Ecto neural progenitor cell (in vitro differentiated cells): ENCODE results near the gene ANKRD22.

Experiments used
- DNase-seq: peaks from one replicate; pipeline ENCODE4 v3.0.0-alpha.2; 2018; ENCODE audit warnings: low spot score

The ANKRD22 gene

DNA sequence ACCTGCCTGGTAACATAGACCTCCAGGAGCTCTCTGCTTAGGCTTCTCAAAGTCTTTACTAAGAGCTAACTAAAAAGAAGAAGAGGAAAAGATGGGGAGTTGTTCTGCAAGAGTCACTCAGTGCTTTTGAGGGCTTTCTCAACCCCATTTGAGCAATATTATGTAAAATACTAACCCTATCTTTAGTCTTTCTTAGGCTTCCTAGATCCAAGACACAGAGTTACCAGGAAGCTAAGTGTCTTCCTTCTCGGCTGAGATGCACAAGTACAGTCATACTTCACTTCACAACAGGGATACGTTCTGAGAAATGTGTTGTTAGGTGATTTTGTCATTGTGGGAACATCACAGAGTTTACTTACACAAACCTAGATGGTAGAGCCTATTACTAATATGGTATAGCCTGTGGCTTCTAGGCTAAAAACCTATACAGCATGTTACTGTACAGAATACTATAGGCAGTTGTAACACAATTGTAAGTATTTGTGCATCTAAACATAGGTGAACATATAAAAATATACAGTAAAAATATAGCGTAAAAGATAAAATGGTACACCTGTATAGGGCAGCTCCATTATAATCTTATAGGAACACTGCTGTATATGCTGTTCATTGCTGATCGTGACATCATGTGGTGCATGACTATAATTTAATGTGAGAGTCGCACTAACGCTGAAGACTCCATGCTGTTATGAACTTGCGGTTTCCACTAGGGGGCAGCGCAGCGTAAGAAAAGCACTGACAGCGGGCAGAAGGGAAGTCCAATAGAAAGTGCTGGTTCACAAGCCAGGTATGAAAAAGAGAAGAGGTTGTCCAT is 16.3 kb downstream of the ANKRD22 start:
- DNase-seq: peak; percentile 66

DNA sequence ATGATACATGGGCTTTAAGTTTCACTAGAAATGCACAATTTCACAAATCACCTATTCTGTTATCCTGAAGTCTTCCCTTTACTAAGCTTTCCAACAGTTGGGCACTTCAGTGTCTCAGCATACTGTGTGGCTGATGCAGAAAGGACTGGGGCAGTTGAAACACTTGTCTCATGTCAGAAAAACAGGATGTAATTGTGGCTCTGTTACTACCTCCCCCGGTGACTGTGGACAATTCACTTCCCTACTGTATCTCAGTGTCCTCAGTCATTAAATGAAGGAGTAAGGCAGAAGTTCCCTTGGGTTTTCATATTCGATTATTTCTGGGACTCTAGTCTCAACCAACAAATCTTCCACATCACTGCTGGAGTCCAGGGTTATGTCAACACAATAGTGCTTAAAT is 17.9 kb downstream of the ANKRD22 start:
- no peak for DNase-seq

DNA sequence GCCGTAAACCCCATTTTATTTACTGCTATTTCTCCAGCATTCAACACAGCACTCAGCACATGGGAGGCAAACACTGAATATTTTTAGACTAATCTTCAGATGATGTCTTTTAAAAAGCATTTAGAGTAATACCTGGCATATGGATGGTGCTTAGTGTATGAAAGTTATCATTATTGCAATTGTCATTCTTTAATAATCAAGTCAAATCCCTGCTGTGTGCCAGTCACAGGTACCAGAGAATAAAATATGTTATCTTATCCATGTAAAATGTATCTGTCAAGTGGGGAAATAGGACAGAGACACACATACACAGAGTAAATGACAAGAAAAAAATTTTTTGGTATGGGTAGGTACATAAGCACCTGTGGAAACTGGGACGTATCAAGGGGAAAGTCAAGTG is 18.5 kb downstream of the ANKRD22 start:
- DNase-seq: no peak

DNA sequence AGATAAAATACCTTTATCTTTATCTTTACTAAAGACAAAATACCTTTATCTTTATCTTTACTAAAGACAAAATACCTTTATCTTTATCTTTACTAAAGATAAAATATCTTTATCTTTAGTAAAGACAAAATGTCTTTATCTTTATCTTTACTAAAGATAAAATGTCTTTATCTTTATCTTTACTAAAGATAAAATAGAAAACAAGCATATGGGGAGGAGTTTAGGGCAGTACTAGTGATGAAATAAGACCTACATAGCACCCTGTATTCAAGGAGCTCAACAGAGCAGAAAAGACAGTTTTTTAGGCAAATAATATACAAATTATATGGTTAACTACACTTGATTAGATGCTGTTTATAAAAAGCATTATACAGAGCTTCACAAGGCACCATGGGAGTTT is 19.3 kb downstream of the ANKRD22 start:
- DNase-seq: no peak

DNA sequence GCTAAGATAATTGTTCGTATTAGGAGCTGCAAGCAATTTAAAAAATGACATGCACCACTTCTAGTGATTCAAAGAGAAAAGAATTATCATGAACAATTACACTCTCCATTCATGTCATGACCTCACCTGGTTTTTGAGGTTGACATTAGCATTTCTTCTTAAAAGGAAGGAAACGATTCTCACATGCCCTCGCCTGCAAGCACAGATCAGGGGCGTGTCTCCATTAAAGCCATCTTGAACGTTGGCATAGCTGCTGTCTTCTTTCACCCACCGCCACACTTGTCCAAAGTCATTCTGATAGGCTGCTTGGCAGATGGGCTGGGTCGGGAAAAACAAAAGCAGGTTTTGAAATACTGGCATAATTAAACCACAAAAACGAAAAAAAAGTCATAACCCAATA is 19.9 kb downstream of the ANKRD22 start:
- DNase-seq: no peak

DNA sequence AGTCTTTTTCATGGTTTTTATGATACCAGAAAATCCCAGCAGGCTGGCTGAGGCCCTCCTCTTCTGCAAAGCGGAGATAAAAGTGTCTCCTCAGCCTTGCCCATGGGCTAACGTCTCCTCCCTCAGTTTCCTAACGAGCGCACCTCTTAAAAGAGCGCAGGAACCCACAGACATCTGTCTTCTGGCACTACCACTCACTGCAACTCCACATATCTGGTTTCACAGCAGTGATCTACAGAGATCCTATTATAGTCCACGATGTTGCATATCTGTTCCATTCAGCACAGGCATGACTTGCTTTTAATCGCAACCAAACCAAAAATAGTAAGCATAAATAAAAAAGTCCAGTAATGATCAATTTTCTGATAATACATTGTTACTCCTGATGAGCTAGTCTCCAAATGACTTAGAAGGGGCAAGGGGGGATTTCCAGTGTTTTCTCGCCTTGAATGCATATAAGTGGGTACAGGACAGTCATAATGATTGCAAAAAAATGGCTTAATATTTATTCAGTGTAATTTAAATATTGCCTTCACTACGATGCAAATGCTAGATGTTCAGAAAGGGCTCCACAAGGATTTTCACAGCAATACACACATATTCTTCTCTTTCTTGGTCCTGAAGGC is 20.9 kb downstream of the ANKRD22 start:
- DNase-seq: no peak

DNA sequence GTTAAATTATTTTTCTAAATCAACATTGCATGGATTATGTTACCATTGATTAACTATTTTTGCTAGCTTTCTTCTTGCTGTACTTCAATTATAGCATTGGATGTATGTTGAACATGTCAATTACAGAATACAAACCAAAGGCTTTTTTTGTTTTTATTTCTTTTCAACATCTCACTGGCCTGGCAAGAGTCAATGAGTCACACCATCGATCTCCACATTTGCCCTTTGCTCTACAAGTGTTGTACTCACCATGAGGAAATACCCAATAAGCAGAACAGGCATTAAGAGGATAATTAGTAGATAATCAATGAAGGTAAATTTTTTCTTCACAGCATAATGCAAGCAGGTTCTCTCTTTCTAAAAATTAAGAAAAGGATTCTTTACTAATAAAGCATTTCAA is 23.3 kb downstream of the ANKRD22 start:
- no peak for DNase-seq

DNA sequence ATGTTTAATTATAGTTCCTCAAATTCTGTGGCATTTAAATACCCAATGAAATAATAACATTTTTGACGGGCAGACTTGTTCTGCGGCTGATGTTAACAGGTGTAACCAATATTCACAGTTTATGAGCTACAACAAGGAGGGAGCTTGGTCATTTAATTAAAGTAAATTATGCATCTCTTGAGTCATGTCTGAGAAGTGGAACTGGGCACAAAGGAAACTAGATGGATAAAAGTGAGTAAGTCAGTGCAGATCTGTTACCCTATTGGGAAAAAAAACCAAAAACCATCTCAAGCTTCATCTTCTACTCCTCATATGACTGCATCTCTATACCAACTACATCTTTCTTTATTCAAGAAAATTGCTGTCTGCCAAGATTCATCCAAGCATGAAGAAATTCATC is 24.0 kb downstream of the ANKRD22 start:
- DNase-seq: no peak

DNA sequence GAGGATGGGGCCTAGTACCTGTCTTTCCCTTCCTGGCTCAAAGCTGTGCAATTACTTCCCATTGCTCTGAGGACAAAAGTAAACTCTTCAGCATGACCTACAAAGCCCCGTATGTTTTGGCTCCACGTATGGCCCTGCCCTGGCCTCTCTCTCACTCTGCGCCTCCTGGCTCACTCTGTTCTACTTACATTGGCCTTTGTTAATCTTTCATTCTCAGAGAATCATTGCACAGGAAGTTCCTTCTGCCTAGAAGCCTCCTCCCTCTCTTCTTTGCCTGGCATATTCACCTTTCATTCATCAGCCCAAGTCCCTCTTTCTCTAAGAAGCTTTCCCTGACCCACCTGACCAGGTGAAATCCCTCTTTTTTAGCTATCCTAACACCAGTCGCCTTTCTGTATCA is 25.3 kb downstream of the ANKRD22 start:
- DNase-seq: no peak

DNA sequence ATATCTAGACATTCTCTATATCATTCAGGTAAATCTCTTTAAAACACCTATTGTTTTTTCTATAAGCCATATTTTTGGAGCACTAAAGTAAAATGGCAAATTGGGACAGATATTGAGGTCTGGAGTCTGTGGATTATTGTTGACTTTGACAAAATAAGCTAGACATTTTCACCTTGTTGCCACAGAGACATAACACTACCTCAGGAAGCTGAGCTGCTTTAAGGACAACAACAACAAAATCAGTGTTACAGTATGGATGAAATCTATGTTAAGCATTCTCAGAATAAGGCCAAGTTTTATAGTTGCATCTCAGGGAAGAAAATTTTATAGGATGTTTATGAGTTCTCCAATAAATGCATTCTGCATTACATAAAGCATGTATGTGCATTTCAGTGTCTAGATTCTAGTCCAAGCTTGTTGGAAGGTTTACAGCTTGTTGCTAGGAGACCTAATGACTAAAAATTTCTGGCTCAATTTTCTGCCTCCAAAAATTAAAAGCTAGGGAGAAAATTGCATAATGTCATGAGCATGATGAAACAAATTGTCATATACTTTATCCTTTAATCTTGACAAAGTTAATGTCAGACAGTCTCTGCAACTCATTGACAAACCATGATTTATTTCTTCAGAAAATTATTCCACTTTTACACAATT is 30.8 kb downstream of the ANKRD22 start:
- no peak for DNase-seq

DNA sequence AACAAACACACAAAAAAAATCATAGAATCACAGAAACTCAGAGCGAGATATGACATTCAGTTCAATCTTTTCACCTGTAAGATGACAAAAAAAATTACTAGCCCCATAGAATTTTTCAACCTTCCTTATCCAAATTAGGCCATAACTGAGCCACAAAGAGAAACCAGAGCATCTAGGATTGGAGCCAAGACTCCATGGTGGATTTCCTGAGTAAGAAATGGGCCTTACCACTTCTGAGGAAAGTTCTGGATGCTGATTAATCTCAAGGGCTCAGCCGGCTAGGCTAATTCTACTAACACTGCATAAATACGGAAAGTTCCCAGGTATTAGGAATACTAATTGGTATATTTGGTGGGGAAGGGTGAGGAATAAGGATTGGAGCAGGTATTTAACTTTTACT is 32.4 kb downstream of the ANKRD22 start:
- no peak for DNase-seq

DNA sequence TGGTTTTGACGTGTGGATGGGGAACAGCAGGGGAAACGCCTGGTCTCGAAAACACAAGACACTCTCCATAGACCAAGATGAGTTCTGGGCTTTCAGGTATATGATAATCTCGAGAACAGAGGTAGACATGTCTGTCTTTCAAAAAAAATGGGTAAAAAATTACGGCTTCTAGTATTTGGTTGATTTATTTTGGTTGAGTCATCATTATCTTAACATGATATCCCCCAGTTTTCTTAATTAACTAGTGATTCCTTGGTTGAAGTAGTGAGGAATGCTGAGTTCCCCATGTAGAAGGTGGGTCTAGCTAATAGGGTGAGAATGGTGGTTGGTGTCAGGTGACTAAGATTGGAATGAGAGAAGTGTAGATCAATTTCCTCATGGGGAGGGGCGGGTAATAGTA is 38.4 kb downstream of the ANKRD22 start:
- DNase-seq: no peak

DNA sequence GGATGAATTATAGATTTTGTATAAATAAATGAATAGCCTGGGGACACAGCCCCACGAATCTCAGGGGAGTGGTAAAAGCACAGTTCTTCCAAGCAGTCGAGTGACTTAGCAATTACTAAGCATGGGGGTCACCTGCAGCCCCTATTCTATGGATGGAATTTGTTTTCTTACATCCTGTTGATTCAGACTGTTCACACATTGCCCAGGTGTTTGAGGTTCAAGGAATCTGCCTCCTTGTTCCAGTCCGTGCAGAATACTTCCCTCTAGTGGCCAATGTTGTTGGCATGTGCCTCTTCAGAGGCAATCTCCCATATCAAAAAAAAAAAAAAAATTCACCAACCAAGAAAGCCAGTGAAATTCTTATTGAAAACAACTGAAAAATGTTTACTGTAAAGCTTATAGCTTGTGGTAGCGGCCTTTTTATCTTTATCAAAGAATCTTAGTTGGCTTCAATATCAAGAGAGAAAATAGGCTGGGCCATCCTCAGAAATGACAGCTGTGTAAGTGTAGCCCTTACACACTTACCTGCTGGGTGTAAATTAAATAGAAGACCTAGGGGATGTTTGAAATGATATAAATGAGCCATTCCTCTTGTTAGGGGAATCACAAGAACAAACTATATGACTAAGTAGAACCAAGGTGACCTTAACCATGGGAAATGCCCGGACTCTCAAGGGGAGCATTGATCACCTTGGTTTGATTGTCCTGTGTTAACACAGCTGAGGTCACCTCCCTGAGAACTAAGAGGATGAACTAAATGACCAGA is 41.3 kb downstream of the ANKRD22 start:
- no peak for DNase-seq

DNA sequence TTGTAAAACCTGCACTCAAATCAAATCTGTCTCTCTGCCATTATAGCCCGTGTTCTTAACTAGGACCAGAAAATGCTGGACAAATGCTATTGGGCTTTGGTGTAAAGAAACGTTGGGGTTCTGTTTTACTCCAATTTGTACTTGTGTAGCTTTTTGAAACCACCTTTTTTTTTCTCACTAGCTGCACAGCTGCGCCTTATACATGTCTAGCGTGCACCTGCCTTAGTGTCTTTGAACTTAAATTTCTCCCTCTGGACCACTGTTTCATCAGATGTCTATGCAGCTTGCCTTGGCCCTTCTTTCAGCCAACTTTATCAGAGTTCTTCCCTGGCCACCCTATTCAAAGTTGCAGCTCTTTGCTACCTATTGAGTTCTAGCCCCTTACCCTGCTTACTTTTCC is 42.0 kb downstream of the ANKRD22 start:
- no peak for DNase-seq

DNA sequence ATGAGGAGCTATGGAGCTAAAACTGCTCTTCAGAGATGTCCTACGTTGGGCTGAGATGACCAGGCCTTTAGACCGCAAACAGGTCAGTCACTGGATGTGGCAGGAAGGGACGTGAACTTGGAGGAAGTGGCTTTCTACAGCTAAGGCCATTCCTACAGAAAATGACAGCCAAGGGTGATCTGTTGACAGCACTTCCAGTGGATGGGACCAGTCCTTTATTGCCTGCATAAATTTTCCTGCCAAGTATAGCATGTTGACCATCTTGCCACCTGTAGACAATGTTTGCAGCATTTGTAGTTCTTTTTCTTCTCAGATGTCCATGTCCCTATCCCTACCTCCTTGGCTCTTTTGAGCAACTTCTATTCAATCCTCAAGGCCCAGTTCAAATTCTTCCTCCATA is 45.7 kb downstream of the ANKRD22 start:
- no peak for DNase-seq

DNA sequence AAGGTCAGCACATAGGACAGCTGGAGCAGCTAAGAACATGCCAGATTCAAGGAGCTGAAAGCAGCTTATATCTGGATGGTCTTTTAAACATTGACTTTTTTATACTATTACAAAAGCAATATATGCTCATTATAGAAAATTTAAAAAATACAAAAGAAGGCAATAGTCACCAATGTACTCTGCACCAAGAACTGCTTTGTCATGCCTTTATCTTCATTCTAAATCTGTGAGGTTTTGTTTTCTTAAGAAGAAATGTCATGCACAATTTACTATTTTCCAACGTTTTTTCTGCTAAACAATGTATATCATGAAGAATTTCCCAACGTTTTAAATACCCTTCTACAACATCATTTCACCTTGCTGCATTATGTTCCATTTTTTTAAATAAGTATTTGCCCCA is 46.3 kb downstream of the ANKRD22 start:
- DNase-seq: no peak

DNA sequence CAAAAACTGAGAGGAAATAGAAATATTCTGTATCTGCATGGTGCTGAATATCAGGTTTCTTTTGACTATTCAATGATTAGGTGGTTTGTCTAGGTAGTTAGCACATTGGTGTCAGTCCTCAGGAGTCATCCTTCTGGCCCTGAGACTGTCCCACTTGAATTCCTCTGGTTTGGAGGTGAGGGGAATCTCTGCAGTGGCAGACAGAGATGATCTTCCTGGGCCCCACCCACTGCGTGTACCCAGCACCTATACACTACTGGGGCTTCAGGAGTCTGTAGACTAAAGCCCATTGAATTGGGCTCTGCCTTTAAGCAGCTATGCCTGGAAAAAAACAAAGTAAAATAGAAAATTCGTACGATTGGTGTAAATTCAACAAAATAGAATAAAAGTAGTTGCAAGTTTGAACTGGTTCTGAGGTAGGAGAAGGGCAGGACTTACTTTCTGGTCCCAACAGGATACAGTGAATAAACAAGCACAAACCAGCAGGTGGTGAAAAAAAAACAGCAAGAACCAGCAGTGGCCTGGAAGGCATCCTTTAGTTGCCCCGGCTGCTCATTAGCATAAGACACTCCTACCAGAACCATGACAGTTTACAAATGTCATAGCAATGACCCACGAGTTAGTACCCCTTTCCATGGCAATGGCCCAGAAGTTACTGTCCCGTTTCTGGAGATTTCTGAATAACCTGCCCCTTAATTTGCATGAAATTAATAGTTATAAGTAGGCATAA is 47.4 kb downstream of the ANKRD22 start:
- DNase-seq: no peak

DNA sequence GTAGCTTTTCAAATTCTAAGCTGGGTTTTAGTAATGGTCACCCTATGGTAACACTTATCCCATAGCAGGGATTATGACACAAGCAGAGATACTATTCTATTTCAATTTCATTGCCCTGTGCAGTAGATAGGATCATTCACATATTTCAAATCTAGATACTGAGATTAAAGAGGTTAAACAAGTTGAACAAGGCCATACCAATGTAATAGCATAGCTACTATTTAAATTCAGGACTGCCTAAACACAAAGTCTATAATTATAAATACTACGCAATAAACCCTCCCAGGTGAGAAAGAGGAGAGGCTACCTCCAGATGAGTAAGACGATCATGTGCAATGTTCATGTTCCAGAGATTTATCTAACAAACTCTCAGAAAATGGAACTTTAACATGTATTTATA is 48.0 kb downstream of the ANKRD22 start:
- no peak for DNase-seq

DNA sequence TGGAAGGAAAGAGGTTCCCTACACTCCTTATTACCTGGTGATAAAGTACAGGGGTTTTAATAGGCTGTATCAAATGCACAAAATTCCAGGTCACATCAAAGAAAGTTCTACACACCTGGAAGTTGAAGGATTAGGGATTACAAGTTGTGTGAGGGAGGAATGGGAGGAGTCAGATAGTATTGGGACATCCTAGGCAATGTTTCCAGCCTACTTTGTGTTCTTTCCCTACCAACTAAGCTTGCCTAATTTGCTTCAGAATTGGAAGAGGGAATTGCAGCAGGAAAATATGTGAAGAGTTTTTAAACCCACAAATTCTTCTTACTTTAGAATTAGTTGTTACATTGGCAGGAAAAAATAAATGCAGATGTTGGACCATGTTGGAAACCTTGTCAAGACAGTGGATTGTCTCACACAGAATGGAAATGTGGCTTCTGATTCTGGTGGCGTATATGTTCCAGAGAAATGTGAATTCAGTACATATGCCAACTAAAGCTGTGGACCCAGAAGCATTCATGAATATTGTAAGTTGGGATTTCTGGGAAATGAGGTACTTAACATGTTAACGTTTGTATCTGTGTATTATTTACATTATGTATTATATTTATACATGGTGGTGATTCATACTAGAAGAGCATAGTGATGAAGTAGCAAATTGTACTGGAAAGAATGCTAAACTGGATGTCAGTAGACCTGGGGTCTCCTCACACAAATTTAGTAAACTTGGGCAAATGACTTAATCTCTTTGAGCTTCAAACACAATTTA is 48.9 kb downstream of the ANKRD22 start, which contains the start of gene LIPM:
TSS of gene LIPM (plus strand) at position 208 of the 763 bp plus-strand sequence. CDS start at position 375, 167 bp downstream.
- DNase-seq: no peak

DNA sequence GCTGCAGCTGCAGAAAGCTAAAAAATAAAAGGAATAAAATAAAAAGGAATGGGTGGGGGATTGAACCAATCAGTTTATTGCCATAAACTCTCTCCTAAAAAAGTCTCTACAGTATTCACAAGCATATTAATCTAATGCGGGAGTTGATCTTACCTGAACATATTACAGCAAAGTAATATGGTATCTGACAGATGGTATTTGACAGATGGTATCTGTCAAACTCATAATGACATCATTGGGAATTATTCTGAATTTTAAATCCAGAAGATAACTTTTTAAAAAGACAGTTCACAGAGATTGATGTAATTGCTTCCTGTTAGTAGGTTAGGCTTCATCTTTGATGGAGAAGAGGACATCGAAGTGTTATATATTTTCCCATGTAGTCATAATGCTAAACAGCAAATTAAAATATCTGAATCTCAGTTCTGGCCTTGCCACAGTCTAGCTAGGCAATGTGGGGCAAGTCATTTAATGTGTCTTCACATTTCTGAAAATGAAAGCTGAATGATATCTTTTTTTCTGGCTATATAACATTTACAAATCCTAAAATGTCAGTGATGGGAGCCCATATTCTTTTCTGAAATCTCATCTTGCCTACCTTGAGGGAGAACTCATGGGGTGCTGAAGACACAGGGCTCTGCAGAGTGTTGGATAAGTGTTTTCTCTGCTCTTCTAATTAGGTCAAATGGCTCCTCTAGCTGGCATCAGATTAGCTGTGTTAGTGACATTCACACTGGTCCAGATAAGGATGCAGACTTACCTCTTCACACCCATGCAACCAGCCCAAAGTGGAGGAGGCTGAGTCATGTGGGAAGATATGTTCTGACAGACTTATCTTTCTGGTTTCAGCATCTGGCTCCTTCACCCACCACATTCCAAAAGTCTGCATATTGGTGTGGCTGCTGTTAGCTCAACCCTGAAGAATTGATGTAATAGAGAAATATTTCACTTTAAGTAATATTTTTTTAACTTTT is 51.2 kb downstream of the ANKRD22 start:
- DNase-seq: no peak
